Adrenal gland (tissue), 5 donors: ENCODE measurements around the gene QKI.

Source experiments
- POLR2A ChIP-seq, 2 donors: fragments of 450-650 bp; IDR thresholded peaks; one replicate each; pipeline ENCODE4 v1.6.1; 2017; ENCODE audit warnings: antibody characterized with exemption in 2 of 2, mild to moderate bottlenecking in 2 of 2, moderate library complexity in 1 of 2
- TF ChIP-seq, protein P1 (sequence below), 6 experiments: fragments of 450-650 bp in 4 of 6; fragments of 200-600 bp in 2 of 6; sonication (generic) in 1 of 6; IDR thresholded peaks; 1 replicate in 5 of 6; 2 replicates in 1 of 6; pipeline versions ENCODE4 v1.5.1 to v1.8.0; 2016 to 2021; ENCODE audit warnings: antibody characterized with exemption in 6 of 6, mild to moderate bottlenecking in 2 of 6, moderate library complexity in 1 of 6
- donor health status: DM: no; HTN: no; CAD: no.

DNA sequence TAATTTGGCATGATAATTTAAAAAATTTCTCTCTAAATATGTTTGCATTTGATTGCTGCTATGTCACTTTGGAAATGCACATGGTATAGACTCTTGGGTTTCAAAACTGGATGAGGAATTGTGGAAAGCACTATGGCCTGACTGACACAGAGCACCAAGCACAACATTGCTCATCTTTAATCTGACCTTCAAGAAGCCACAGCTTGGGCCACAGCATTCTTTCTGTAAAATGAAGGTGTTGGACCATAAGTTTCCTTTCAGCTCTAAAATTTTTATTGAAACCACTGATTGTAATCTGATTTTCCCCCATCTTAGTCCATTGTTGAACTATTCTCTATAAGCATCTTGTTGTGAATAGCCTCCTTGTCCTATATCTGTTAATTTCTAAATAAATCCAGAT lies 41.0 kb downstream of the QKI start:
- TF ChIP-seq, protein P1, sequence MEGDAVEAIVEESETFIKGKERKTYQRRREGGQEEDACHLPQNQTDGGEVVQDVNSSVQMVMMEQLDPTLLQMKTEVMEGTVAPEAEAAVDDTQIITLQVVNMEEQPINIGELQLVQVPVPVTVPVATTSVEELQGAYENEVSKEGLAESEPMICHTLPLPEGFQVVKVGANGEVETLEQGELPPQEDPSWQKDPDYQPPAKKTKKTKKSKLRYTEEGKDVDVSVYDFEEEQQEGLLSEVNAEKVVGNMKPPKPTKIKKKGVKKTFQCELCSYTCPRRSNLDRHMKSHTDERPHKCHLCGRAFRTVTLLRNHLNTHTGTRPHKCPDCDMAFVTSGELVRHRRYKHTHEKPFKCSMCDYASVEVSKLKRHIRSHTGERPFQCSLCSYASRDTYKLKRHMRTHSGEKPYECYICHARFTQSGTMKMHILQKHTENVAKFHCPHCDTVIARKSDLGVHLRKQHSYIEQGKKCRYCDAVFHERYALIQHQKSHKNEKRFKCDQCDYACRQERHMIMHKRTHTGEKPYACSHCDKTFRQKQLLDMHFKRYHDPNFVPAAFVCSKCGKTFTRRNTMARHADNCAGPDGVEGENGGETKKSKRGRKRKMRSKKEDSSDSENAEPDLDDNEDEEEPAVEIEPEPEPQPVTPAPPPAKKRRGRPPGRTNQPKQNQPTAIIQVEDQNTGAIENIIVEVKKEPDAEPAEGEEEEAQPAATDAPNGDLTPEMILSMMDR (IDR thresholded peaks at IDR 0.05), result no peak
- no peak for TF ChIP-seq POLR2A (IDR thresholded peaks at IDR 0.05)
